Measurements from ENCODE around the gene AFF4.
"Not testable (repeated sequence)": the region's sequence is repeated elsewhere in the genome, so short reads cannot be mapped to it uniquely, and the experiment has no call there.

DNA sequence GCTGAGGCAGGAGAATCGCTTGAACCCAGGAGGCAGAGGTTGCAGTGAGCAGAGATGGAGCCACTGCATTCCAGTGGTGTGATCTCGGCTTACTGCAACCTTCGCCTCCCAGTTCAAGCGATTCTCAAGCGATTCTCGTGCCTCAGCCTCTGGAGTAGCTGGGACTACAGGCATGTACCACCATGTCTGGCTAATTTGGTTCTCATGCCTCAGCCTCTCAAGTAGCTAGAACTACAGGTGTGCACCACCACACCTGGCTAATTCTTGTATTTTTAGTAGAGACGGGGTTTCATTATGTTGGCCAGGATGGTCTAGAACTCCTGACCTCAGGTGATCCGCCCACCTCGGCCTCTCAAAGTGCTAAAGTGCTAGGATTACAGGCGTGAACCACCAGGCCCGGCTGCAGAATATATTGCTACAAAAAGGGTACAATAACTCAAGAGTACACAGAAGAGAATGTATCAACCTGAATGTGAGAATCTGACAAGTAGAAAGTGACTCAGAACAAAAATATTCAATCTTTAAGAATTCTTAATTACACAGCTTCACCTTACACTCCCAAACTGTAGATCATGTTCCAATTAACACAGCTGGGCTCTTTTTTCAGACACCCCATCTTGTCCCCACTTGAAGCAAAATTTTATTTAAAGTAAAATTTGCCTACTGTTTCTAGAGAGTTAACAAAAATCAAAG, 2.2 kb downstream of the AFF4 start:
- TF ChIP-seq ZNF274 (IDR thresholded peaks at IDR 0.05; ENCODE audit: low read depth, low read length); YY1 (IDR thresholded peaks at IDR 0.05; ENCODE audit: insufficient read depth, insufficient read length); SUZ12 (IDR thresholded peaks at IDR 0.05; ENCODE audit: extremely low read depth, insufficient read depth, insufficient read length): not testable (repeated sequence)

Measured in NT2/D1 (cell line).